HepG2 (cell line): ENCODE data around the gene MRPL20. TPM values are rescaled to one million over a fixed set of nuclear protein-coding genes. Genes with fewer than 3 reads are reported as not detected.

ENCODE experiments used
- ATAD3A ChIP-seq: sonication (generic); formaldehyde crosslinking; IDR thresholded peaks from 2 replicates; pipeline ENCODE4 v1.4.0; 2020; ENCODE audit warnings: missing genetic modification reagents
- ATF7 ChIP-seq, 2 experiments: fragments of 450-650 bp in 1 of 2; sonication (generic) in 1 of 2; formaldehyde crosslinking in 1 of 2; IDR thresholded peaks; 2 replicates each; pipeline versions ENCODE4 v1.4.0 to v1.6.1; 2016 to 2020; ENCODE audit warnings: antibody characterized with exemption in 1 of 2, mild to moderate bottlenecking in 1 of 2, missing genetic modification reagents in 1 of 2
- ATRX ChIP-seq: sonication (generic); formaldehyde crosslinking; IDR thresholded peaks from 2 replicates; pipeline ENCODE4 v1.4.0; 2020; ENCODE audit warnings: missing genetic modification reagents, borderline replicate concordance
- BRCA1 ChIP-seq: sonication (generic); formaldehyde crosslinking; IDR thresholded peaks from 2 replicates; pipeline ENCODE4 v1.4.0; 2020; ENCODE audit warnings: missing genetic modification reagents
- ETV6 ChIP-seq: sonication (generic); formaldehyde crosslinking; conservative IDR thresholded peaks from 2 replicates; pipeline ENCODE4 v1.4.0; 2020; ENCODE audit warnings: missing genetic modification reagents
- FOXK2 ChIP-seq: fragments of 450-650 bp; IDR thresholded peaks from 2 replicates; pipeline ENCODE4 v1.6.1; 2016
- GABPA ChIP-seq, 2 experiments: IDR thresholded peaks; 2 replicates each; pipeline ENCODE4 v1.6.1; 2011 to 2016; ENCODE audit warnings: low read depth in 2 of 2, low read length in 1 of 2, missing biosample characterization in 1 of 2, missing genetic modification characterization in 1 of 2
- HES4 ChIP-seq: sonication (generic); formaldehyde crosslinking; IDR thresholded peaks from 2 replicates; pipeline ENCODE4 v1.9.0; 2021; ENCODE audit warnings: mild to moderate bottlenecking, missing genetic modification reagents, borderline replicate concordance
- KDM2A ChIP-seq: sonication (generic); formaldehyde crosslinking; IDR thresholded peaks from 2 replicates; pipeline ENCODE4 v1.4.0; 2020; ENCODE audit warnings: low read depth, missing genetic modification reagents, borderline replicate concordance
- KMT2B ChIP-seq: IDR thresholded peaks from 2 replicates; pipeline ENCODE4 v1.6.1; 2016; ENCODE audit warnings: missing genetic modification reagents, missing compliant biosample characterization
- MBNL3 ChIP-seq: fragments of 250-450 bp; sonication (Bioruptor Pico); conservative IDR thresholded peaks from 2 replicates; pipeline ENCODE4 v1.8.0; 2022; ENCODE audit warnings: mild to moderate bottlenecking, inconsistent platforms
- MLXIP ChIP-seq: sonication (generic); formaldehyde crosslinking; IDR thresholded peaks from 2 replicates; pipeline ENCODE4 v1.9.0; 2021; ENCODE audit warnings: missing genetic modification reagents, borderline replicate concordance
- PAF1 ChIP-seq: IDR thresholded peaks from 2 replicates; pipeline ENCODE4 v1.6.1; 2016; ENCODE audit warnings: missing genetic modification reagents, missing compliant biosample characterization
- SIX4 ChIP-seq: sonication (generic); formaldehyde crosslinking; IDR thresholded peaks from 2 replicates; pipeline ENCODE4 v1.4.0; 2020; ENCODE audit warnings: missing genetic modification reagents
- TEAD3 ChIP-seq: optimal IDR thresholded peaks from 2 replicates; pipeline ENCODE3; 2016; ENCODE audit warnings: borderline replicate concordance
- THRA ChIP-seq: sonication (generic); formaldehyde crosslinking; IDR thresholded peaks from 2 replicates; pipeline ENCODE4 v1.4.0; 2020; ENCODE audit warnings: missing genetic modification reagents, borderline replicate concordance
- ZBTB7B ChIP-seq: sonication (generic); formaldehyde crosslinking; IDR thresholded peaks from 2 replicates; pipeline ENCODE4 v1.4.0; 2020; ENCODE audit warnings: missing genetic modification reagents
- ZFP82 ChIP-seq: sonication (generic); formaldehyde crosslinking; IDR thresholded peaks from 2 replicates; pipeline ENCODE4 v1.5.1; 2020; ENCODE audit warnings: mild to moderate bottlenecking, missing genetic modification reagents, borderline replicate concordance
- ZMAT3 ChIP-seq: sonication (generic); formaldehyde crosslinking; conservative IDR thresholded peaks from 2 replicates; pipeline ENCODE4 v1.7.0; 2021; ENCODE audit warnings: missing genetic modification reagents
- ZNF235 ChIP-seq: sonication (generic); formaldehyde crosslinking; IDR thresholded peaks from 2 replicates; pipeline ENCODE4 v1.8.1; 2023; ENCODE audit warnings: mild to moderate bottlenecking, missing genetic modification reagents, borderline replicate concordance
- ZNF337 ChIP-seq: sonication (generic); formaldehyde crosslinking; IDR thresholded peaks from 2 replicates; pipeline ENCODE4 v1.5.1; 2020; ENCODE audit warnings: missing genetic modification reagents, low read depth, mild to moderate bottlenecking, borderline replicate concordance
- ZNF432 ChIP-seq: sonication (generic); formaldehyde crosslinking; IDR thresholded peaks from 2 replicates; pipeline ENCODE4 v1.5.0; 2020; ENCODE audit warnings: missing genetic modification reagents, mild to moderate bottlenecking, borderline replicate concordance
- ZNF451 ChIP-seq: sonication (generic); formaldehyde crosslinking; IDR thresholded peaks from 2 replicates; pipeline ENCODE4 v1.5.0; 2020; ENCODE audit warnings: mild to moderate bottlenecking, missing genetic modification reagents
- ZNF598 ChIP-seq: sonication (generic); formaldehyde crosslinking; IDR thresholded peaks from 2 replicates; pipeline ENCODE4 v1.5.1; 2020; ENCODE audit warnings: mild to moderate bottlenecking, missing genetic modification reagents, borderline replicate concordance
- ZNF746 ChIP-seq: sonication (generic); formaldehyde crosslinking; IDR thresholded peaks from 2 replicates; pipeline ENCODE4 v1.8.0; 2022; ENCODE audit warnings: mild to moderate bottlenecking, missing genetic modification reagents
- ZNF772 ChIP-seq: sonication (generic); formaldehyde crosslinking; IDR thresholded peaks from 2 replicates; pipeline ENCODE4 v1.5.0; 2020; ENCODE audit warnings: mild to moderate bottlenecking, missing genetic modification reagents
- ZNF792 ChIP-seq: IDR thresholded peaks from 2 replicates; pipeline ENCODE4 v1.6.1; 2016
- ZNF879 ChIP-seq: sonication (generic); formaldehyde crosslinking; IDR thresholded peaks from 2 replicates; pipeline ENCODE4 v1.8.1; 2023; ENCODE audit warnings: missing genetic modification reagents
- polyA plus RNA-seq, 8 experiments: library from polyadenylated mRNA; depleted of rRNA in 3 of 8; stranded (reverse) in 7 of 8; unstranded in 1 of 8; fragments of >200 nt; fragmentation: Illumina TruSeq in 4 of 8; extraction: Trizol in 4 of 8; gene quantifications; 2 replicates each; pipeline versions ENCODE4 v1.2.1 to v1.2.3, GENCODE V29; 2011 to 2016; ENCODE audit warnings: low read depth in 4 of 8, missing spikeins in 1 of 8, mixed read lengths in 1 of 8; ENCODE audit not compliant: insufficient read depth in 1 of 8
- total RNA-seq, 5 experiments: library from RNA; depleted of rRNA; stranded (reverse); fragments of >200 nt; fragmentation: Illumina TruSeq; extraction: Trizol; gene quantifications; 2 replicates each; pipeline ENCODE4 v1.2.3, GENCODE V29; 2016; ENCODE audit warnings: low read depth in 1 of 5

MRPL20 gene
- total and polyA plus RNA-seq, 2 of the 13 experiments (the other 11 are each of a cell fraction or from before 2014, with no cell fraction given), result 59.2 to 127 TPM

- TF ChIP-seq ZNF772 (CRISPR knock-in tag), result peak; percentile 96
- TF ChIP-seq MLXIP, result no peak
- TF ChIP-seq ATF7 (IDR thresholded peaks at IDR 0.05), result no peak
- TF ChIP-seq ATF7 (CRISPR knock-in tag; IDR thresholded peaks at IDR 0.05), result no peak; the same call in 1 of the 2 replicates
- no peak for TF ChIP-seq ZNF432 (CRISPR knock-in tag)
- peak; percentile 91 for TF ChIP-seq ZNF792
- TF ChIP-seq ZFP82 (CRISPR knock-in tag), result peak; percentile 97
- no peak for TF ChIP-seq PAF1 (CRISPR knock-in tag)
- peak; percentile 82 for TF ChIP-seq TEAD3 (CRISPR knock-in tag)
- TF ChIP-seq KMT2B (CRISPR knock-in tag), result peak; percentile 92
- TF ChIP-seq ATRX (CRISPR knock-in tag), result no peak
- peak; percentile 82; the same call in 1 of the 2 replicates for TF ChIP-seq HES4 (CRISPR knock-in tag)
- TF ChIP-seq ZNF451 (CRISPR knock-in tag), result peak; percentile 83; the same call in 1 of the 2 replicates
- TF ChIP-seq ZMAT3, result peak; percentile 89; the same call in 1 of the 2 replicates
- peak; percentile 99 for TF ChIP-seq KDM2A
- peak; percentile 93 for TF ChIP-seq ZNF598
- TF ChIP-seq GABPA (IDR thresholded peaks at IDR 0.05; ENCODE audit: low read depth, low read length), result peak; percentile 88
- TF ChIP-seq GABPA (CRISPR knock-in tag; IDR thresholded peaks at IDR 0.05; ENCODE audit: low read depth), result peak; percentile 93
- TF ChIP-seq SIX4, result peak; percentile 68
- TF ChIP-seq ZNF337 (CRISPR knock-in tag), result peak; percentile 96; the same call in 1 of the 2 replicates
- TF ChIP-seq ETV6 (CRISPR knock-in tag), result peak; percentile 96
- TF ChIP-seq BRCA1 (CRISPR knock-in tag), result no peak
- TF ChIP-seq ZBTB7B (CRISPR knock-in tag), result peak; percentile 82
- TF ChIP-seq ZNF746 (CRISPR knock-in tag), result peak; percentile 63
- peak; percentile 60; the same call in 1 of the 2 replicates for TF ChIP-seq ZNF235
- TF ChIP-seq MBNL3 (CRISPR knock-in tag), result no peak
- no peak for TF ChIP-seq ZNF879 (CRISPR knock-in tag)
- TF ChIP-seq FOXK2, result peak; percentile 30; the same call in 1 of the 2 replicates
- no peak for TF ChIP-seq ATAD3A
- peak; percentile 84 for TF ChIP-seq THRA (CRISPR knock-in tag)
Measured at GRCh38 chr1:1374929-1375662, 32.0 kb downstream of the MRPL20 start, which contains the start of gene AURKAIP1 (continued).
